DMS53 treated with DMSO at 0.1 percent for 48 hours (cell line): ENCODE results near the gene PFDN1.

ENCODE experiments used
- DNase-seq: peaks from one replicate; lab custom pipeline; 2025; ENCODE audit not compliant: unreplicated experiment; lab: John Stamatoyannopoulos, UW

Gene PFDN1

DNA sequence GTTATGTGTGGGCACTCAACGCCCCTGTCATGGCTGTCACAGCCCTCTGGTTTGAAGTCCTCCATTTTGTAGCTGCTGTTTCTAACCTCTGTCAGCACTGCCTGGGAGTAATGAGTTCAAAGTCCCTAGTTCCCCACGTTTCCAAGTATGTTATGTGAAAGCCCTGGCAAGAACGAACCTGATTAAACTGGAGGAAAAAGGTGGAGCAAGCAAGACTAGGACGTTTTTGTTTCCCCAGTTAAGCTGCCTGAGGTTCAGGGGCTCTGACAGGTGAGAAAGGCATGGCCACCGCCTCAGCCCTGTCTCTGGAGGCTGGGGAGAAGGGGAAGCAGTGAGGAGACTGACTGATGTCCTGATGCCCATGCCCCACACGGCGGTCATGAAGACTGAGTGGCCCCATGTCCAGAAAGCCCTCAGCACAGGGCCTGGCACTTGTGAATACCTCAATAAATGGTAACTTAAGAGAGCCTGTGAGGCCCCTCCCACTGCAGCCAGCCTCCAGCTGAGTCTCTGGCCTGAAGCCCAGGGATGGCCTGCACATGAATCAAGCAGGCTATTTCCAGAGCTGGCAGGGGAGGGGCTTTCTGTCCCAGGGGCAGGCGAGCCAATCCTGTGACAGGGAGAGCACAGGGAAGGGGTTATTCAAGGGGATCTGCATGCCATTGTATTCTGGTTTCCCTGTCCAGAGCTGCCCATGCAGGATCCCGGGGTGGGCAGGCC lies 61.8 kb downstream of the PFDN1 start:
- DNase-seq: no peak

DNA sequence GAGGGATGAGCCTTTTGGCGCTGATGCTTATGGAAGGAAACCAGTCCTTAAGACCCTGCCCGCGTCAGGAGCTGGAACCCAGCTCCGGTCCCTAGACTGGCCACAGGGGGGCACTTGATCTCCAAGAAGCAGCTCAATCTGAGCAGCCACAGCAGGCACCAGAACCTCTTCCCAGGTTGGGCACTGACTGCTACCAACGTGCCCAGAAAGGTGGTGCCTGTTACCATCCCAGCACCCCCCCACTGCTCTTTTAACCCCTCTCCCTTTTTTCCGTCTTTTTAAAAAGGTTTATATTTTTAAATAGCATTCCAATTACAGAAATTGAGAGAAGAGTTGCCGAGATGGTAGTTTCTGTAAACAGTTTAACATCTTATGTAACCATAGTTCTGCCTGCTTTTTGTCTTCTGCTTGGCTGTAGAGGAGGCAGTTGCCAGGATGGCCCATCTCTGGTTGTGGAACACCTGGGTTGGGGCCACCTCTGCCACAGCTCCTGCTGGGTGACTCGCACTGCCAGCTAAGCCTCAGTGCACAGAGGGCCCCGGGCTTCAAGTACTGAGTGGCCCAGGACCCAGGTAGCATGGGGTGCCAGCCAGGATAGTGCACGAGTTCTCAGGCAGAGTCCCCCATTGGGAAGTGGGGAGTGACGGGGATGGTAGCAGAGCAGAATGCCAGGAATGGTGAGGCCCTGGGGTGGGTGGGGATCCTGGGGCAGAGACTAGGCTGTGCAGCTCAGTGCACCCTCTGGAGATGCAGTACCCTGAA lies 62.8 kb downstream of the PFDN1 start:
- DNase-seq: peak; percentile 22

DNA sequence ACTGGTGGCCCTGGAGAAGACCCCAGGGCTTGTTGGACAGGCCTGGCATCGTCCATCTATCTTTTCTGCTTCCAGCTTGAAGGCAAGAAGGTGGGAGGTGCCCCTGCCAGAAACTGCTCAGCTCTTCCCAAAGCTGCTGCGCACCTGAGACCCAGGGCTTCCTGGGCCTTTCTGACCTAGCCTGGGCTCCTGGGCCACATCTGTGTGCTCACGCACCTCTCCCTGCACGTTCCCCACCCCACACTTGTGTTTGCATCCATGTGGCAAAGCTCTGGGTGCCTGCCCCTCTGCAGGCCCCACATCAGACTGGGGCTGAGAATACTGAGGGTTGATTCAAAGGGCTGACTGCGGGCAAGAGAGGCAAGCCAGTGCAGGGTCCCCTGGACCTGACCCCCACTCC lies 63.4 kb downstream of the PFDN1 start:
- no peak for DNase-seq

DNA sequence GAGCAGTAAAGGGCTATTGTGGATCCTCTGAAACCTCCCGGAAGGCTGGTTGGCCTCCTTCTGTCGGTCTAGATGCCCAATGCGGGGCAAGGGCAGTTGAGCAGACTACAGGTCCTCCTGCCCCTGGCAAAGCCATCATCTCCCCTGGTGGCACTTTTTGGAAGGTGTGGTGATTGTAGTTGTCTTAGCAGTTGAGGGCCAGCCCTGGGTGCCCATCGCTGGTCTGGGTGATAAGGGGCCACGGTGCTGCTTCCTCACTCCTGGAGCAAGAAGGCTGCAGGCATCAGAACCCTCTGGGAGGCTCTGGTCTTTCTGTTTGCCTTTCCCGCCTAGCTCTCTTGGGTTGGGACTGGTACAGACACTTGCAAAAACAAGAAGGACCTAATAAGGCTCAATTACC lies 64.1 kb downstream of the PFDN1 start:
- DNase-seq: no peak

DNA sequence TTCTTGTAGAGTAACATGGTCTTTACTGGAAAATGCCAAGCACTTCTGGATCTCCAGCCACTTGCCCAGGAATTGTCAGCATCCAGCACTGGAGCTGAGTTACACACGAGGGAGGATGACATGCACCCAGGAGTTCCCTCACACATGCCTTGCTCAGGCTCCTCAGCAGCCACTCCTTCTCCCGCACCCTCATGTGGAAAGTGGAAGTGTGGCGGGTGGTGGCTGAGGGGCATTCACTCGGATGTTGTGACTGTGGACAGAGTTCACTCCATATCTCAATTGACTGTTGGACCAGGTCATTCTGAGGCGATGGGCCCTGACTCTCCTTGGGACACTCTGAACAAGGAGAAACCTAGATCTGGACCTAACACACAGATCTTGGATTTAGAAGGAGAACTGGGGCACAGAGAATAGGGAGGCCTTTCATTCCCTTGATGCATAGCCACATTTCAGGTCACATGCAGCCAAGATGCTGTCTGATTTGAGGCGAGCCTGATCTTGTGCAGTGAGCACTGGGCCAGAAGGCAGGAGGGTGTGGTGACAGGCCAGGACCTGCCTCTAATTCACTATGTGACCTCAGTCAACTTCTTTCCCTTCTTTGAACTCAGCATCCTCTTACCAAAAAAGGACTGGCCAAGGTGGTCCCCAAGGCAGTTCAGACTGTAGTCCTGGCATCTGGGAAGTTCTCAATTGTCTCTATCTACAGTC lies 65.9 kb downstream of the PFDN1 start:
- DNase-seq: no peak

DNA sequence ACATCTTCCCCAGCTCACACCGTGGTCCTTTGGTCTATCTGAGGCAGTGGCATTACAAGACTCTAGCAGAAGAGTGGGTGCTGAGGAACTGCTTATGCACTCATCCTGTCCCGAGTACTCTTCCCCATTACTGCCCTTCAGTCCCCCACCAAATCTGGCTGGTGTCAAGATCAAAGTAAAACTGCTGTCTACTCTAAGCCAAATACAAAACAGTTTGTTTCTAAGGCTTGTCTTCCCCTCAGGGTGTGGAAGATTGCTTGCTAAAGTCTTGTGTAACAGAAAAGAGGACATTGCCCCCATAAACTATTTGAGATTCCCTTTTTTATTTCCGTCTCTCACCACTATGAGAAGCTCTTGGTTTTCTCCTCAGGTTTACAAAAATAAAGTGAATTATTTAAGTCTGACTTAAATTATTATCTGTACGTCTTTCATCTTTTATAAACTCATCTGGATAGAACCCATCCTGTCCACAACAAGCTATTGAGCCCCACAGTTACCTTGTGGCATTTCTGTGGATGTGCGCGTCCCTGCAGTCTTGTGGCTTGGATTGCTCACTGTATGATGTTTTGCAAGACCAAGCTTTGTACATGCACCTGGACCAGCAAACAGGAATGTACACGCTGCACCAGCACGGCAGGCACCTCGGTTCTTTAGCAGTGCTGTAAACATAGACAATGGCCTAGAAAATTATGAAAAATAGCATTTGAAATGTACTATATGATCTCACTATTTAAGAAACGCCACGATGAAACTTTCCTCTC lies 66.9 kb downstream of the PFDN1 start:
- no peak for DNase-seq

DNA sequence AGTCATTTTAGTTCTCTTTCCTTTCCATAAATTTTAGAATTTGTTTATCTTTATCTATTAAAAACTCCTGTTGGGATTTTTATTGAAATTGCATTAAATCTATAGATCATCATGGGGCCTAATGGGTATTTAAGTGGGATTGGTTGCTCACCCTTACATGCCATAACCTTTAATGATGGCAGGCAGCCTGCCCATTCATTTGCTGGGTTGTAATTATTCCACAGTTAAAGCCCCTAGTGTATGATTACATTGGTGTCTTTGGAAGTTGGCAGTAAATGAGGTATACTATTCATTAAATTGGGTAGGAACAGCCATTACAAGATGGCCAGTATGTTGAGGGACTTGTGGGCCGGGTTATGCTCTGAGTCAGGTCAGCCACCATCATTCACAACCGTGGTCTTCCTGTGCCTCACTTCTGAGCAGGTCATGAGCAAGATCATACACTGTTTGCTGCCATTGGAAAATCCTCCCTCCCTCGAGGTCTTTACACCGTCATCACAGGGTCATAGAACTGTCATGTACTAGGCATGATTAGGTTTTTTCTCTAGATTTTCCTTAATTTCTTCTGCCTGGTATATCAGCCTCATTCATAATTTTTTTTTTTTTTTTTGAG lies 68.4 kb downstream of the PFDN1 start:
- no peak for DNase-seq

DNA sequence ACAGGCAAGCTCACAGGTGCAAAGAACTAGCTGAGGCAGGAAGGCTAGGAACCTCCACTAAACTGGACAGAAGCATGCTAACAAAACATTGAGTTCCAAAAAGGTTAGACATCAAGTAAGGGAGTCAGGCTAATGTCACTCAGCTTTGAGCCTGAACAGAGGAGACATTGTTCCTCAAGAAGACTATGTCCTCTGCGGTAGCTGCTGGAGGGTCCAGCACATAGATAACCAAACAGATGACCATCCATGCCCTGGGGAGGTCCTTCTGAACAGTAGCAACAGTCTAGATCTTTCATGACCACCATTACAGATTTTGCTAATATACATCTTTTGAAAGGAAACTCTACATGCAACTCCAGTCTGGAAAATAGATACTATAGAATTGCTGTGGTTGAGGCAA lies 70.2 kb downstream of the PFDN1 start:
- DNase-seq: no peak

DNA sequence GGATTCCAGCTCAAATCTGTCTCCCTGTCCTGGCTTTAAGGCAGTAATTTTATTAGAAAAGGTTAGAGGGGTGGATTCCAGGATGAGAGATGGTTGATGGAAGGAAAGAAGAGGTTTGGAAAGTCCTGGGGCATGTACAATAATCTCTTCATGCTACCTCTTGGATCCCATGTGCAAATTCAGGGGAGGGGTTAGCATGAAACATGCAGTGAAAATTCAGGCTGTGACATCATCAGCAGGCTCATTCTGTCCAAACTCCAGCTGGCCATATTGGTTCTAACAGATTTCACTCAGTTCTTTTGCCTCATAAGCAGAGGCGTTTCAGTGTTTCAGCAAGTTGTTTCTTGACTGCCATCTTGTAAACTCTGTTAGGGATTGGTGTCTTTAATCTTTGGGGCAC lies 72.5 kb downstream of the PFDN1 start:
- no peak for DNase-seq

DNA sequence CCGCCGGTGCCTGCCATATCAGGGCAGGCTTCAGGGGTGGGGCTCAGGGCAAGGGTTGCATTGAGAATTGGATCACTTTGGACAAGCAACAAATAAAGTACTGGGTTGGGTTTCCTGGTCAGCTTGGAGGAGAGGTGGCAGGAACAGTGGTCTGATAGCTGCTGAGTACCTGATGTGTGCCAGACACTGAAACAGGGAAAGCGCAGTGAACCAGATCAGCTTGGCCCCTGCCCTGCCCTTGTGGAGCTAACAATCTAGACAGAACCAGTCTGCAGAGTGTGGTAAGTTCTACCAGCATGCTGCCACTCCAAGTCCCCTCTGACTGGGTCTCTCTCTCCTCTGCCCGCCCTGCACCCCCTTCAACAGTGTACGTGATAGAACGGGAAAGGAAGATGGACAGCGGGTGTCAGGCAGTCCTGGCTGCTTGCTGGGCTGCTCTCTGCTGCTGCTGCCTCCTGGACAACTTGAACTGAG lies 74.5 kb downstream of the PFDN1 start:
- DNase-seq: no peak

DNA sequence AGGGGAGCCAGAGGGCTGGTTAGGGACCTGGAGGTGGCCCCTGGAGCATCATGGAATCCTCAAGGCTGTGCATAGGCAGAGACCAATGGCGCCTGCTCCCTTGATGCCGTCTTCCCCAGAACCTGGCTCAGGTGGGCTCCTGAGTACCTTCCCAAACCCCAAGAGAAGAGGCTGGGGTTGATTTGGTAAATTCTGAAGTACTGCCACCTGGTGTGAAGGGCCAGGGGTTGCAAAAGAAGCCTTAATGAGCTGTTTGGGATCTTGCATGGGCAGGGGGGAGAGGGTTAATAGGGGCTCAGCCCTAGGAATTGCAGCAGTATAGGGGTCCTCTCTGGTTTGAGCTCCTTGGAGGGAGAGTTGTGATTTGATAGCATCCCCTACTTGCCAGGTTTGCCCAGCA lies 75.9 kb downstream of the PFDN1 start:
- no peak for DNase-seq

DNA sequence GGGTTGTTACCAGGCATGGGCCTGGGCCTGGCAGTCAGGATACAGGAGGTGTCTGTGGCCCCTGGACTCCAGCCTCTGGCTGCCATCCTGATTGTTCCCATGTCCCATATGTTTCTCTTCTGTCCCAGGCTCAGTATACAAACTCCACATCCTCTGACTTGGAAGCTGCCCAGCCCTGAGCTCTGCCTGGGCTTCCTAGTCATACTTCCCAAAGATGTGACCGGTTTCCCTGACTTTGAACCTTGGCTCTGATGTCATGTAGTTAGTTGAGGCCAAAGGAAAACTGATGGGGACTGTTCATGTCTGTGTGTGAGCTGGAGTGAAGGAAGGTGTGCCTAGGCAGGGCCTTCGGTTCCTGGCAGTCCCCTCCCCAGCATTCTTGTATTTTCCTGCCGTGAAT lies 77.5 kb downstream of the PFDN1 start:
- no peak for DNase-seq

DNA sequence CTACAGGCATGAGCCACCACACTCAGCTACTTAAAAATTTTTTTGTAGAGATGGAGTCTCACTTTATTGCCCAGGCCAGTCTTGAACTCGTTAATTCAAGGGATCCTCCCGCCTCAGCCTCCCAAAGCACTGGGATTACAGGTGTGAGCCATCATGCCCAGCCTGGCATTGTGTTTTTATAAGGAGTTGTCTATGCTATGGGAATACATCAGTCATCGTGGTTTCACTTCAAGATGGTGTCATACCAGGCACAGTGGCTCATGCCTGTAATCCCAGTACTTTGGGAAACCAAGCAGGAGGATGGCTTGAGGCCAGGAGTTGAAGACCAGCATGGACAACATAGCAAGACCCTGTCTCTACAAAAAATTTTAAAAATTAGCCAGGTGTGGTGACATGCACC lies 78.2 kb downstream of the PFDN1 start:
- DNase-seq: no peak

DNA sequence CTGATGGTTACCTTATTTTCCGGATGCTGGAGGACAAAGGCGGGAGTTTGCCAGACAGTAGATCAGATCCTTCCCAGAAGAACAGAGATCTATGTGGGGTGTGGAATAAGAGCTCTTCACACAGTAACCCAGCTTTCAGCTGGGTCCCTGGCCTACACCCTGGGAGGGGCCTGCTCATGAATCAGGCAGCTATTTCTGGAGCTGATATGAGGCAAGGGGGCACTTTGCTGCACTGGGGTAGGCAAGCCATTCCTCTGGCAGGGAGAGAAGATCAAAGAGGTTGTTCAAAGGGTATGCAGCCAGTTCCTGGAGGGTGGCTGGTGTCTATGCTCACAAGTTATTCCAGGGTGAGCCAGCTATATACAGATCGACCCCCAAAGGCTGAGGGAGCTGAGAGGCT lies 79.3 kb downstream of the PFDN1 start:
- no peak for DNase-seq

DNA sequence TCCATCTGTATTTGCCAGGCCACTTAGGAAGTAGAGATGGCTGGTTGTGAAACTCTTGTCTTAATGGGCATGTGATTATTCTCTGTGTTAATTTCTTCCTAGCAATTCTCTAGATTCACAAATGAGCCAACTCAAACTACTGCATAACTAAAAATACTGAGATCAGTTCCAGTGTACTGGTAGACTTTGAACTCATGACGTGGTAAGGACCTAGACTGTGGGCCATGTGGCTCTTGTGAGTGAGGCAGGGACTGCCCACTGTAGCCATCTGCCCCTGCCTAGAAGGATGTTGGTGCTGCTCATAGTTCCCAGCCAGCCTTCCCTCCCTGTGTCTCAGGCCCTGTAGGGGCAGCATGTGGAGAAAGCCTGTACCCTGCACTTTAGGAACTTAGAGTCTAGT lies 80.5 kb downstream of the PFDN1 start:
- DNase-seq: no peak

DNA sequence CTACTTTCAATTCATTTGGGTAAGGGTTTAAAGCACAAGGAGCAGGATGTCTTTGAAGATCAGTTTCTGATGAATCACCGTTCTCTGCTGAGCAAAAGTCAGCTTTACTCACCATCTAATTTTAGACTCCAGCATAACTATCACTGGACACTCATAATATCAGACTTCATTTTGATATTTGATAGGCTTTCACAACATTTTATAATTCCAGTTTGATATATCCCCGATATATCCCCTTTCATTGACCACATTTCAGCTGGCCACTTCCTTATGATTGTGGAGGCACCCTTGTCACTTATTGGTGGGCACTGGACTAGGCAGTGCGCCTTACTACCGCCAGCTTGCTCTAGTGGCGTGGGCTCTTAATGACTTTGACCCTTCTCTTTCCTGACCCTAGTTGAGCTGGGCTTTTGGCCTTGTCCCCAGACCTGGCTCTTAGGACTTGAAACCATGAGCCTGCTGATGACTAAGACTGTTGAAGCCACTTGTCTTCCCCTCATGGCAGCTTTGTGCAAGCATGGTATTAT lies 81.1 kb downstream of the PFDN1 start:
- no peak for DNase-seq

DNA sequence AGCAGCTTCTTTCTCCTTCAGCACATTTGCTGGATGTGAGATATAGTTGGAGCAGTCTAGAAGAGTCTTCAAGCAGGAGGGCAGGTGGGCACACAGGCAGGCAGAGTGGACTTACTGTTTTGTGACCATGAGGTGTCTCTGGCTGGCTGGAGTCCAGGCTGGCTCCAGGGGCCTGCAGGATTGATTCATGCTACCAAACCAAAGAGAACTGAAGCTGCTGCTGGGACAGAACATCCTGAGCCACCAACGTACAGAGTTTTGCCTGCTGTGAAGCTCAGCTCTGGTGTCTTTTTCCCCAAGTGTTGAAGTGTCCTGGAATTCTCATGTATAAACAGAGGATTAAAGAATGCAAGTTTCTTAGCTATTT lies 82.2 kb downstream of the PFDN1 start:
- DNase-seq: no peak

DNA sequence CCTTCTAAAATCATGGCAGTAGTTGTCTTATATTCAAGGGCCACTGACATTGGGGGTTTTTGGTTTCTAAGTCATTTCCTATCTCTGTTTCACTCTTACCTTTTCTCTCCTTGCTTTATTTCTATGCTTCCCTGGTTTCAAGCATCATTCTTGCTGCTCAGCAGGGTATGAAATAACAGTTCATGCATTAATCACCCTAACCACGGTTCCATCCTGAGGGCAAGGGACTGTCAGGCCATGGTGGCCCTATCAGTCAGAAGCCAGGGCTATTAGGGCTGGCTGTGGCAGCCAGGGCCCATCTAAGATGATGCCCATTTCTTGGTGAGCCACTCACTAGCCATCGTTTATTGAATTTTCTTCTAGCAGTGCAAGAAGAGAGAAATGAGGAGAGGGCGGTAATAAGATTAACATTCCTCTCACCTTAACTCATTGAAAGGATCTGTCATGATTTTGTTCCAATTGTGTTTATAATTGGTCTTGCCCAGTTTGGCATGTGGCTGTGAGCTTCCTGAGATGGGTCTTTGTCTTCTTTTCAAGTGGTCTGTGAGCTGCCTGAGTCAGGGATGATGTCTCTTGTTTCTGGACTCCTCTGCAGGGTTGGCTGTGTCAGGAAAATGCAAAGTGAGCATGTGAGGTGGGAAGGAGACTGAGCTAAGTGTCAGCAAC lies 82.7 kb downstream of the PFDN1 start:
- no peak for DNase-seq

DNA sequence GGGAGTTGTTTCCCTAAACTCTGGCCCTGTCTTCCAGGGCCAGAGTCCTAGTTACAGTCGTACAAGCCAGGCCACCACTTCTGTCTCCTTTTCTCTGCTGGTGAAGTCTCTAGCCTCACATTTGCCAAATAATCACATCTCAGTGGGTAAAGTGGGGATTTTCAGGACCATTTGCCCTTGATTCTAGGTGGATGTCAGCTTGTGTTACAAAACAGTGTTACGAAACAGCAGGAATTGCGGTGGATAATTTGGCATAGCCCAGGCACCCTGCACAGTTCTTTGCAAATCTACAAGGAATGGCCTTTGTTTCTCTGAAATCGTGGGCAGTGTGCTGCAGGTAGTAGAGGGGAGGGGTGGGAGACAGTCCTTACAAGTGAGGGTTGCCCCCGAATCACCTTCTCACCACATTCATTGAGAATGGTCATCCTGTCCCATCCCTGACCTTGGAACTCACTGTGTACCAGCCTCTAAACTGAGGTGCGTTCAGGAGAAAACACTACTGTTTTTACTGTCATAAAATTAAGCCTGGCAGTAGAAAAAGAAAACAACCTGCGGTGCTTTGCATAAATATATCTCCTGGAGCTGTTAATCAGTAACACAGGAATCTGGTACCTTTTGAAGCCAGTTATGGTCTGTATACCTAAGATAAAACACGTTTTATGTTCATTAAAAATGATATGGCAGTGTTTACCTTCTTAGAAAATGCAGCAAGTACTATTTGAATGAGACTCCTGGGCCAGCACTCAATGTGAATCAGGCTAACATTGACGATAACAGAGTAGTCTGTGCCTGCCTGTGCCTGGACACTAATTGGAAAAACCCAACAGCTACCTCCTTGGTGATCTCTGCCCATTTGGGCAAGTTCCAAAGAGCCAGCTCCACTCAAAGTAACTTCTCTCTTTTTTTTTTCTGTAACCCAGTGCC lies 83.6 kb downstream of the PFDN1 start:
- DNase-seq: no peak
